ENCODE measurements around the gene ATG9B.

Gene ATG9B

DNA sequence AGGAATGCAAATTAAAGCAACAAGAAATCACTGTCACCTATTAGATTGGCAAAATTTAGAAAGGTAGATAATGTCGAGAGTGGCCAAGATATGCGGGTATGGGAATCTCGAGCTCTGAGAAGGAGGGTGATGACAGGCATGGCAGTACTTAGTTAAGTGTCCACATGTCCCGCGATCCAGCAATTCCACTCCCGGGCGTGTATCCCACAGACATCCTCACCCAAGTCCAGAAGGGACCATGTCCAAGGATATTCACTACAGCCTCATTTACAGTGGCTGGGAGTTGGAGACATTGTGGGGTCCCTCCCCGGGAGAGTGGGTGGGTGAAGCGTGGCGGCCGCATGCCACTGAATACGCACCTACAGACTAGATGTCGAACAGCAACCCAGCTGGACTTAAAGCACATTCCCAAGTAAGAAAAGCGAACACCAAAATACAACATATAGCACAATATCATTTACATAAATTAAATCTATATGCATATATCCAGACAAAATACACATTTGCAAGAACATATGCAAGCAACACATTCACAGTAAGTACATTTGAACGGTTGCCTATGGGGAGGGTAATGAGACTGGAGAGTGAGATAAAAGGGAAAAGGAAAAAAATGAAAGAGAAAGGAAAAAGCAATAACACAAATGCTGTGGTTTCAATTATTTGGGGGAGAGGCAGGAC lies 56.1 kb downstream of the ATG9B start:
- no peak for DNase-seq (ENCODE audit: low read depth, low spot score)
- in situ Hi-C loops (cut with HindIII; ENCODE audit: low sequenced_read_pairs) = no loop called here

DNA sequence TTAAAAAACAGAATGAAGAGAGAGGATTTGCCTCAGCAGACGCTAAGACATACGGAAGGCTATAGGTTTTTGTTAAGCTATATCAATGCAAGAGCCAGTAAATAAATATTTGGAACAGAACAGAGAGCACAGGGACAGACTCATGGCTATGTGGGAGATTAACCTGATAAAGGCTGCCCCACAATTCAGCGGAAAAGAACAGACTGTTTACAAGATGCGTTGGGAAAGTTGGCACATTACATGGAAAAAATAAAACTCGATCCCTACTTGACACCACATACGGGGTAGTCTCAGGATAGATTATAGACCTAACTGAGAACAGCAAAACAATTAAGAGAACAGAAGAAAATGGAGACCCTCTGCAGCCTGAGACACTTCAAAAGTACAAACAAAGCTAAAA lies 56.9 kb downstream of the ATG9B start:
- no peak for TF ChIP-seq CTCF (IDR thresholded peaks at IDR 0.05; ENCODE audit: low read depth, low read length)
- in situ Hi-C loops (cut with HindIII; ENCODE audit: low sequenced_read_pairs) = no loop called here

More for the DNA sequence above, 56.1 kb downstream of the ATG9B start:
- no peak overlapping the region for H3K4me3 ChIP-seq (ENCODE audit: low read depth, low read length)
- TF ChIP-seq CTCF (IDR thresholded peaks at IDR 0.05; ENCODE audit: low read depth, low read length) = no peak

GRCh38 chr7:150966002-150966401 lies 58.3 kb downstream of the ATG9B start:
- in situ Hi-C loops (cut with HindIII; ENCODE audit: low sequenced_read_pairs) = no loop called here
- DNase-seq (ENCODE audit: low read depth, low spot score) = no peak
- no peak overlapping the region for H3K4me3 ChIP-seq (ENCODE audit: low read depth, low read length)
- no peak for TF ChIP-seq CTCF (IDR thresholded peaks at IDR 0.05; ENCODE audit: low read depth, low read length)

More for the DNA sequence above, 56.9 kb downstream of the ATG9B start:
- no peak overlapping the region for H3K4me3 ChIP-seq (ENCODE audit: low read depth, low read length)
- no peak for DNase-seq (ENCODE audit: low read depth, low spot score)

DNA sequence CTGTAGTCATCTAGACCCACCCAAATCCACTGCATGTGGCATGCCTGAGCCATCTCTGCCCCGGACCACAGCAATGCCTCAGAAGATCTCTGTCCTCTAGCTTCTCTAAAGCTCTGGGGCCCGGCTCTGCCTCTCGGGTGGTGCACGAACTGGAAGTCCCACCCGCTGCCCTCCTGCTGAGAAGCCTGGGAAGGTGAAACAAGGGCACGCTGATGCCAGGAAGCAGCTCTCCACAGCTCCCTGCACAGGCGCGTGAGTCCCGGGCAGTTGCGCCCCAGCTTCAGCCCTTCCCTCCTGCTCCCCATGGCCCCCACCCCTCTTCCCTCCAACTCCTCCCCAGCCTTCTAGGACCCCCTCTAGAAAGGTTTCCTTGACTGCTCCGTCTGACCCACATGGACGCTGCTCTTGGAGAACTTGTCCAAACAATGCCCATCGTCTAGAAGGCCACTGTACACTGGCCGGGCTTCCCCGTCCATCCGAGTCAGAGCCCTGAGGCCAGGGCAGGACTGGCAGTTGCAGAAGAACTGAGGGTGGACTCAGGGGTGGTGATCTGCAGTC lies 58.9 kb downstream of the ATG9B start:
- TF ChIP-seq CTCF (IDR thresholded peaks at IDR 0.05; ENCODE audit: low read depth, low read length) = no peak
- no peak overlapping the region for H3K4me3 ChIP-seq (ENCODE audit: low read depth, low read length)
- in situ Hi-C loops (cut with HindIII; ENCODE audit: low sequenced_read_pairs) = no loop called here
- no peak for DNase-seq (ENCODE audit: low read depth, low spot score)
